ENCODE results near the gene CD22. TPM values are rescaled to one million over a fixed set of nuclear protein-coding genes. Genes with fewer than 3 reads are reported as not detected.
A peak's percentile ranks its signal among the peaks of the same experiment; 100 is the strongest.

CD22 gene
- total and polyA plus RNA-seq, 2 of the 13 experiments (the other 11 are each of a cell fraction or from before 2014, with no cell fraction given), result 0.71 to 1.7 TPM

DNA sequence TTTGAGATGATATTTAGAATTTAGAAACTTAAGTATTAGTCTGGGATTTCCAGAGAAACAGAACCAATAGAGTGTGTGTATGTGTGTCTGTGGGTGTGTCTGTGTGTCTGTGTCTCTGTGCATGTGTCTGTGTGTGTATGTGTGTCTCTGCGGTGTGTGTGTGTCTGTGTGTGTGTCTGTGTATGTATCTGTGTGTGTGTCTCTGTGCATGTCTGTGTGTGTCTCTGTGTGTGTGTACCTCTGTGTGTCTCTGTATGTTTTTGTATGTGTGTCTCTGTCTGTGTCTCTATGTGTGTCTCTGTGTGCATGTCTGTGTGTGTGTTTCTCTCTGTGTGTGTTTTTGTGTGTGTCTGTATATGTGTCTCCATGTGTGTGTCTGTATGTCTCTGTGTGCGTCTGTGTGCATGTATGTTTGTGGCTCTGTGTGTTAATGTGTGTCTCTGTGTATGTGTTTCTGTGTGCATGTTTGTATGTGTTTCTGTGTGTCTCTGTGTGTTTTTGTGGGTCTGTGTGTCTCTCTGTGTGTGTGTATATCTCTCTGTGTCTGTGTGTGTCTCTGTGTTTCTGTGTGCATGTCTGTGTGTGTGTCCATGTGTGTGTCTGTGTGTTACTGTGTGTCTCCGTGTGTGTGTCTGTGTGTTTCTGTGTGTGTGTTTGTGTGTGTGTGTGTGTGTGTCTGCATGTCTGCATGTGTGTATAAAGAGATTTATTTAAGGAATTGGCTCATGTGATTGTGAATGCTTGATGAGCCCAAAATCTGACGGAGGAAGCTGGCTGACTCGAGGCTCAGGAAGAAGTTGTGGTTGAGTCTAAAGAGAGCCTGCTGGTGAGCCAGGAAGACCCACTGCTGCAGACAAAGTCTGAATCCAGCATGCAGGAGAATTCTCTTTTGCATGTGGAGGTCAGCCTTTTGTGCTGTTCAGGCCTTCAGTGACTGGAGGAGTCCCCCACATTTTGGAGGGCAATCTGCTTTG lies 64.0 kb downstream of the CD22 start (continued):
- TF ChIP-seq, protein P1, sequence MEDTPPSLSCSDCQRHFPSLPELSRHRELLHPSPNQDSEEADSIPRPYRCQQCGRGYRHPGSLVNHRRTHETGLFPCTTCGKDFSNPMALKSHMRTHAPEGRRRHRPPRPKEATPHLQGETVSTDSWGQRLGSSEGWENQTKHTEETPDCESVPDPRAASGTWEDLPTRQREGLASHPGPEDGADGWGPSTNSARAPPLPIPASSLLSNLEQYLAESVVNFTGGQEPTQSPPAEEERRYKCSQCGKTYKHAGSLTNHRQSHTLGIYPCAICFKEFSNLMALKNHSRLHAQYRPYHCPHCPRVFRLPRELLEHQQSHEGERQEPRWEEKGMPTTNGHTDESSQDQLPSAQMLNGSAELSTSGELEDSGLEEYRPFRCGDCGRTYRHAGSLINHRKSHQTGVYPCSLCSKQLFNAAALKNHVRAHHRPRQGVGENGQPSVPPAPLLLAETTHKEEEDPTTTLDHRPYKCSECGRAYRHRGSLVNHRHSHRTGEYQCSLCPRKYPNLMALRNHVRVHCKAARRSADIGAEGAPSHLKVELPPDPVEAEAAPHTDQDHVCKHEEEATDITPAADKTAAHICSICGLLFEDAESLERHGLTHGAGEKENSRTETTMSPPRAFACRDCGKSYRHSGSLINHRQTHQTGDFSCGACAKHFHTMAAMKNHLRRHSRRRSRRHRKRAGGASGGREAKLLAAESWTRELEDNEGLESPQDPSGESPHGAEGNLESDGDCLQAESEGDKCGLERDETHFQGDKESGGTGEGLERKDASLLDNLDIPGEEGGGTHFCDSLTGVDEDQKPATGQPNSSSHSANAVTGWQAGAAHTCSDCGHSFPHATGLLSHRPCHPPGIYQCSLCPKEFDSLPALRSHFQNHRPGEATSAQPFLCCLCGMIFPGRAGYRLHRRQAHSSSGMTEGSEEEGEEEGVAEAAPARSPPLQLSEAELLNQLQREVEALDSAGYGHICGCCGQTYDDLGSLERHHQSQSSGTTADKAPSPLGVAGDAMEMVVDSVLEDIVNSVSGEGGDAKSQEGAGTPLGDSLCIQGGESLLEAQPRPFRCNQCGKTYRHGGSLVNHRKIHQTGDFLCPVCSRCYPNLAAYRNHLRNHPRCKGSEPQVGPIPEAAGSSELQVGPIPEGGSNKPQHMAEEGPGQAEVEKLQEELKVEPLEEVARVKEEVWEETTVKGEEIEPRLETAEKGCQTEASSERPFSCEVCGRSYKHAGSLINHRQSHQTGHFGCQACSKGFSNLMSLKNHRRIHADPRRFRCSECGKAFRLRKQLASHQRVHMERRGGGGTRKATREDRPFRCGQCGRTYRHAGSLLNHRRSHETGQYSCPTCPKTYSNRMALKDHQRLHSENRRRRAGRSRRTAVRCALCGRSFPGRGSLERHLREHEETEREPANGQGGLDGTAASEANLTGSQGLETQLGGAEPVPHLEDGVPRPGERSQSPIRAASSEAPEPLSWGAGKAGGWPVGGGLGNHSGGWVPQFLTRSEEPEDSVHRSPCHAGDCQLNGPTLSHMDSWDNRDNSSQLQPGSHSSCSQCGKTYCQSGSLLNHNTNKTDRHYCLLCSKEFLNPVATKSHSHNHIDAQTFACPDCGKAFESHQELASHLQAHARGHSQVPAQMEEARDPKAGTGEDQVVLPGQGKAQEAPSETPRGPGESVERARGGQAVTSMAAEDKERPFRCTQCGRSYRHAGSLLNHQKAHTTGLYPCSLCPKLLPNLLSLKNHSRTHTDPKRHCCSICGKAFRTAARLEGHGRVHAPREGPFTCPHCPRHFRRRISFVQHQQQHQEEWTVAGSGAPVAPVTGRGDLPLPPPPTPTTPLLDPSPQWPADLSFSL (CRISPR knock-in tag; IDR thresholded peaks at IDR 0.05), result peak; percentile 84
- TF ChIP-seq ZNF282 (IDR thresholded peaks at IDR 0.05; ENCODE audit: partially characterized antibody) (peak; percentile 16), ZFY (CRISPR knock-in tag; IDR thresholded peaks at IDR 0.05) (no peak), NFRKB (IDR thresholded peaks at IDR 0.05) (0 out of 2 replicates have a peak, but pooled peaks have one; percentile 50), RAD51 (IDR thresholded peaks at IDR 0.05; ENCODE audit: borderline replicate concordance) (peak; percentile 28), SOX6 (IDR thresholded peaks at IDR 0.05) (0 out of 2 replicates have a peak, but pooled peaks have one; percentile 19), SOX6 (CRISPR knock-in tag; IDR thresholded peaks at IDR 0.05) (no peak), CEBPB (IDR thresholded peaks at IDR 0.05; ENCODE audit: borderline replicate concordance, low read depth, low read length) (no peak)

All from HepG2 (cell line).